Activated B cell treated with CpG ODN at 0.5 μM for 24 hours (primary cell): Measurements from ENCODE around the gene HOXD11. TPM values are rescaled to one million over a fixed set of nuclear protein-coding genes. Genes with fewer than 3 reads are reported as not detected.

Experiments
- ATAC-seq: fragments of 200-7000 bp; cut with Tn5 transposase; one replicate; pipeline ENCODE4 v1.10.0; 2021; ENCODE audit warnings: low read depth, mild to moderate bottlenecking, moderate library complexity
- CTCF ChIA-PET: fragments of 350-600 bp; sonication (Branson Sonifier 250); formaldehyde crosslinking; loops from one replicate; lab custom pipeline; 2021; ENCODE audit warnings: antibody characterized with exemption; lab: Charles Lee
- POLR2A ChIA-PET: fragments of 350-600 bp; sonication (Branson Sonifier 250); formaldehyde crosslinking; loops from one replicate; lab custom pipeline; 2021; ENCODE audit warnings: antibody characterized with exemption; lab: Charles Lee
- DNase-seq: peaks from one replicate; pipeline ENCODE4 v3.0.0; 2022
- H3K27ac Mint-ChIP-seq: one replicate; pipeline ENCODE4 v1.8.0; 2020; ENCODE audit warnings: mixed read lengths
- H3K27me3 Mint-ChIP-seq: one replicate; pipeline ENCODE4 v1.8.0; 2021; ENCODE audit warnings: mixed read lengths
- H3K36me3 Mint-ChIP-seq: one replicate; pipeline ENCODE4 v1.8.0; 2021; ENCODE audit warnings: low read depth, mixed read lengths
- H3K4me1 Mint-ChIP-seq: one replicate; pipeline ENCODE4 v1.8.0; 2021; ENCODE audit warnings: mixed read lengths
- H3K4me3 Mint-ChIP-seq: one replicate; pipeline ENCODE4 v1.8.0; 2020; ENCODE audit warnings: mild to moderate bottlenecking, mixed read lengths
- H3K9me3 Mint-ChIP-seq: one replicate; pipeline ENCODE4 v1.8.0; 2020; ENCODE audit warnings: mixed read lengths
- intact Hi-C: fragments of 100-400 bp; cut with micrococcal nuclease; formaldehyde crosslinking; loops from one replicate; pipeline ENCODE4 v1.15.1; 2024
- total RNA-seq: library from RNA; stranded (reverse); gene quantifications from 2 replicates; pipeline ENCODE4 v1.2.3, GENCODE V29; 2022
- TF ChIP-seq, protein P1 (sequence below): fragments of 200-600 bp; IDR thresholded peaks from one replicate; pipeline ENCODE4 v1.8.0; 2022; ENCODE audit warnings: antibody characterized with exemption, mild to moderate bottlenecking

Gene HOXD11
- total RNA-seq, 1 donor from 2014 or later = not detected

DNA sequence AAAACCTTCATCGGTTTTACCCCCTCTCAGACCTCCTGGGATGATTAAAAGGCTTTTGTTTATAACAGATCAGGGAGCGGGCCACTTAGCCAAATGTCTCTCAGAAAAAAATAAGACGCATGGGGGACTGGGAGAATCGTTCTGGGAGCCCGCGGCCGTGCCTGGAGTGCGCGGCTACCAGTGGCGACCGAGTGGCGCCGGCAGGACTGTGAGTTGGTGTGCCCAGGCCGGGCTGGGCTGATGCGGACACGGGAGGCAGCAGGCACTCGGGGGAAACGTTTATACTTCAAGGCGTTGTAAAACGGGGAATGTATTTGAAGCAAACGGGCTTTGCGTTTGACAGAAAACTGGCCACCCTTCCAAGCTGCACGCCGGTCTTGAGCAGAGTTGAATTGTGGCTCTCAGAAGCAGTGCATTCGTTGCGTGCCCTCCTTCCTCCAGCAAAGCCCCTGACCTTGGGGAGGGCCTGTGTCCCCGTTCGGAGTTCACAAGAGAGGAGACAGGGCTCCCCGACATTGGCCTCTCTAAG lies 4.8 kb downstream of the HOXD11 start:
- ATAC-seq (no peak), DNase-seq (no peak)
- H3K36me3 Mint-ChIP-seq = no peaks in the 10 kb centered on the region
- no peaks in the 10 kb centered on the region for H3K9me3 Mint-ChIP-seq
- TF ChIP-seq, protein P1, sequence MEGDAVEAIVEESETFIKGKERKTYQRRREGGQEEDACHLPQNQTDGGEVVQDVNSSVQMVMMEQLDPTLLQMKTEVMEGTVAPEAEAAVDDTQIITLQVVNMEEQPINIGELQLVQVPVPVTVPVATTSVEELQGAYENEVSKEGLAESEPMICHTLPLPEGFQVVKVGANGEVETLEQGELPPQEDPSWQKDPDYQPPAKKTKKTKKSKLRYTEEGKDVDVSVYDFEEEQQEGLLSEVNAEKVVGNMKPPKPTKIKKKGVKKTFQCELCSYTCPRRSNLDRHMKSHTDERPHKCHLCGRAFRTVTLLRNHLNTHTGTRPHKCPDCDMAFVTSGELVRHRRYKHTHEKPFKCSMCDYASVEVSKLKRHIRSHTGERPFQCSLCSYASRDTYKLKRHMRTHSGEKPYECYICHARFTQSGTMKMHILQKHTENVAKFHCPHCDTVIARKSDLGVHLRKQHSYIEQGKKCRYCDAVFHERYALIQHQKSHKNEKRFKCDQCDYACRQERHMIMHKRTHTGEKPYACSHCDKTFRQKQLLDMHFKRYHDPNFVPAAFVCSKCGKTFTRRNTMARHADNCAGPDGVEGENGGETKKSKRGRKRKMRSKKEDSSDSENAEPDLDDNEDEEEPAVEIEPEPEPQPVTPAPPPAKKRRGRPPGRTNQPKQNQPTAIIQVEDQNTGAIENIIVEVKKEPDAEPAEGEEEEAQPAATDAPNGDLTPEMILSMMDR = no peak
- H3K27ac Mint-ChIP-seq = no peak overlapping the region
- POLR2A ChIA-PET = no interaction called here
- CTCF ChIA-PET = no interaction called here
- H3K27me3 Mint-ChIP-seq = peaks cover 66% of the 10 kb centered on the region
- H3K4me1 Mint-ChIP-seq = peaks cover 7% of the 10 kb centered on the region
- intact Hi-C loops = loop anchor here (2.0 kb wide), 1 partner anchor 27 kb away; no protein-coding TSS in a partner anchor
- H3K4me3 Mint-ChIP-seq = no peak overlapping the region

GRCh38 chr2:176112375-176113302 lies 5.6 kb downstream of the HOXD11 start:
- intact Hi-C loops = no loop called here

GRCh38 chr2:176114120-176114929 lies 7.2 kb downstream of the HOXD11 start:
- ChIA-PET CTCF (no interaction called here), POLR2A (interaction anchor here (0.5 kb wide), 1 partner anchor 857 kb away, joined by 3 read pairs; no protein-coding TSS in a partner anchor)

More at GRCh38 chr2:176112375-176113302, 5.6 kb downstream of the HOXD11 start:
- TF ChIP-seq, protein P1 = no peak
- Mint-ChIP-seq H3K4me3 (no peak overlapping the region), H3K27ac (no peak overlapping the region), H3K4me1 (peaks cover 4% of the 10 kb centered on the region), H3K36me3 (no peaks in the 10 kb centered on the region), H3K9me3 (no peaks in the 10 kb centered on the region), H3K27me3 (peaks cover 67% of the 10 kb centered on the region)
- DNase-seq (no peak), ATAC-seq (no peak)
- CTCF ChIA-PET = no interaction called here
- POLR2A ChIA-PET = no interaction called here

DNA sequence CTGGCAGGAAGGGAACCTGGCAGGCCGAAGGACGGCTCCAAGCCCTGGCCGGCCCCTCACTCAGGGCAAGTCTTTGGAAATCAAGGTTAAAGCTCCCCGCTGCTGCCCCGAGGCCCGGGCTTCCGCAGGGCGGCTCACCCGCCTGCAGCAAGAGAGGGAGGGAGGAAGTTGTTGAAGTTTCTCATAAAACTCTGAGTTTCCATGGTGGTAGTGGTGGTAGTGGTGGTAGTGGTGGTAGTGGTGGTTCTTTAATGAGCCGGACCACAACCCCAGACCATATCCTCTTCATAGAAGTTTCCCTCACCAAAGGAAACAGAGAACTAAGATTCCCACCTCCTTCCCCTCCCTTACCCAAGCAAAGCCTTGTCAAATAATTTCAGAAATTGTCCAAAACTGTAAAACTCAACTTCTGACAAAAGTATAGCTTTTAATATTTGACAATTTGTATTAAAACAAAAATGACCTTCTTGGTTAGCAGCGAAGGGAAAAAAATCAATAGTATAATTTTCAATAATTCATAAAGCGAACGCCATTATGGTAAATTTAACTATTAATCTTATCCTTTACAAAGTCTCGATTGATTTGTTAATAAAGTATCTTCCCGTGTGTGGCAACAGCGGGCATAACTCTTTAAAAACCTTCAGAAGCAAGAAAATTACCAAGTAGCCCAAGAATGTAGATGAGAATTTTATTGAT lies 8.0 kb downstream of the HOXD11 start:
- intact Hi-C loops = no loop called here
- no peaks in the 10 kb centered on the region for H3K9me3 Mint-ChIP-seq
- no peak overlapping the region for H3K4me3 Mint-ChIP-seq
- POLR2A ChIA-PET = interaction anchor here (0.5 kb wide), 1 partner anchor 858 kb away, joined by 3 read pairs; no protein-coding TSS in a partner anchor
- peaks cover 74% of the 10 kb centered on the region for H3K27me3 Mint-ChIP-seq
- CTCF ChIA-PET = no interaction called here
- H3K27ac Mint-ChIP-seq = no peak overlapping the region
- DNase-seq (no peak), ATAC-seq (no peak)
- peaks cover 6% of the 10 kb centered on the region for H3K4me1 Mint-ChIP-seq
- H3K36me3 Mint-ChIP-seq = no peaks in the 10 kb centered on the region
- TF ChIP-seq, protein P1 = no peak

More at GRCh38 chr2:176114120-176114929, 7.2 kb downstream of the HOXD11 start:
- no peak overlapping the region for H3K27ac Mint-ChIP-seq
- ATAC-seq = no peak
- intact Hi-C loops = no loop called here
- peaks cover 6% of the 10 kb centered on the region for H3K4me1 Mint-ChIP-seq
- no peak overlapping the region for H3K4me3 Mint-ChIP-seq
- peaks cover 73% of the 10 kb centered on the region for H3K27me3 Mint-ChIP-seq
- DNase-seq = no peak
- H3K9me3 Mint-ChIP-seq = no peaks in the 10 kb centered on the region
- TF ChIP-seq, protein P1 = no peak
- H3K36me3 Mint-ChIP-seq = no peaks in the 10 kb centered on the region
